ENCODE results near the gene ANAPC16.
"Not testable (repeated sequence)": the region's sequence is repeated elsewhere in the genome, so short reads cannot be mapped to it uniquely, and the experiment has no call there.

ANAPC16 gene

DNA sequence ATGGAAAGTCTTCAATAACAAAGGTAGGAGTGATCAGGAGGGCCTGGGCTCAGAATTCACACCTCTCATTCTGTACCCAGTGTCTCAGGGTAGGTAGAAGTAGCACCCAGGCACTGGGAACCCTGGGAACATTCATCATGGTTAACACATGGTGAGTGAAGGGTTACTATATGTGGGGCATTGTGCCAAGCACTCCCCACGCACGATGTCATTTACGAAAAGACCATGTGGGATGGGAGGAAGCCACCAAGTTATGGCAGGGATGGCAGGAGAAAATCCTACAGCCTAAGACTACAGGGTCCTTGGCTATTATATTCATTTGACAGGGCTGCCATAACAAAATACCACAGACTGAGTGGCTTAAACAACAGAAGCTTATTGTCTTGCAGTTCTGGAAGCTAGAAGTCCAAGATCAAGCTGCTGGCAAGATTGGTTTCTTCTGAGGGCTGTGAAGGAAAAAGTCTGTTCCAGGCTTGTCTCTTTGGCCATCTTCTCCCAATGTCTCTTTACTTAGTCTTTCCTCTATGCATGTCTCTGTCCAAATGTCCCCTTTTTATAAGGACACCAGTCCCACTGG, 30.2 kb downstream of the ANAPC16 start:
- DNase-seq: no peak

DNA sequence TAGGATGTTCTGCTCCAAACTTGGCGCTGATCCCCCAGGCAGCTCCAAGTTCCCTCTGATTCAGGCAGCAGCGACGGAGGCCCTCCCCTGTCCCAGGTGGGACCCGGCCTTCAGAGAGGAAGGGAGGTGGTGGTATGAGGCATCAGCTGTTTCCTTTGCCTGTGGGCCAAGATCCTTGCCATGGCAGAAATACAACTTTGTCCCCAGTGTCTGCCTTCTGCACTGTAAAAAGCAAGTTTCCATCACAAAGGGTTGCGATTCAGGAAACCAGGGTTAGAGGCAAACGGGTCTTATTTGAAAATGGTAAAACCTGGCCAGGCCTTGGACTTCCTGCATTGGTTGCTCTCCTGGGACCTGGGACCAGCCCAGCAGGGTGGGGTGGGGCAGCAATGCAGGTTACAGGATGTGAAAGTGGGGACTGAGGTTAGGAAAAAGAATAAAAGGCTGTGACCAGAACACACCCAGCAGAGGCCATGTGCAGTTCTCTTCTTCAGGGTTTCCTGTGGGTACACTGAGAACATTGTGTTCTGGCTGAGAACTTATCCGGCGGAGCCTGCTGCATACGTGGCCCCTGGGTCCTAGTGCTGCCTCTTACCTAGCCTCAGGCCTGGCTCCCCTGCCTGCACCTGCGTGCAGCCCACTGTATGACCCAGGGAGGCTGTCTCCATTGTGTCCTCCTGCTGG, 32.8 kb downstream of the ANAPC16 start:
- no peak for DNase-seq

DNA sequence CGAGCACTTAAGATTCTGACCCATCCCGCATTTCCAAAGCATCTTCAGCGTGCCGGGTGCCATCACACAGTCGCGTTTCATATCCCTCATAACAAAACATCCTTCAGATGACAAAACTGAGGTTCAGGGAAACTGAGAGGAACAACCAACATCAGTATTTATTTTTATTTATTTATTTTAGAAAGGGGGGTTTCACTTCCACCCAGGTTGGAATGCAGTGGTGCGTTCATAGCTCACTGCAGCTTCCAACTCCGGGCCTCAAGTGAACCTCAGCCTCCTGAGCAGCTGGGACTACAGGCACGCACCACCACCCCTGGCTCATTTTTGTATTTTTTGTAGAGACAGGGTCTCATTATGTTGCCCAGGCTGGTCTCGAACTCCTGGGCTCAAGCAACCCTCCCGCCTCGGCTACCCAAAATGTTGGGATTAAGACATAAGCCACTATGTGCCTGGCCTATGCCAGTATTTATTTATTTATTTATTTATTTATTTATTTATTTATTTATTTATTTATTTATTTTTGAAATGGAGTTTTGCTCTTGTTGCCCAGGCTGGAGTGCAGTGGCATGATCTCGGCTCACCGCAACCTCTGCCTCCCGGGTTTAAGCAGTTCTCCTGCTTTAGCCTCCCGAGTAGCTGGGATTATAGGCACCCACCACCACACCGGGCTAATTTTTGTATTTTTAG, 33.5 kb downstream of the ANAPC16 start:
- DNase-seq: not testable (repeated sequence)

DNA sequence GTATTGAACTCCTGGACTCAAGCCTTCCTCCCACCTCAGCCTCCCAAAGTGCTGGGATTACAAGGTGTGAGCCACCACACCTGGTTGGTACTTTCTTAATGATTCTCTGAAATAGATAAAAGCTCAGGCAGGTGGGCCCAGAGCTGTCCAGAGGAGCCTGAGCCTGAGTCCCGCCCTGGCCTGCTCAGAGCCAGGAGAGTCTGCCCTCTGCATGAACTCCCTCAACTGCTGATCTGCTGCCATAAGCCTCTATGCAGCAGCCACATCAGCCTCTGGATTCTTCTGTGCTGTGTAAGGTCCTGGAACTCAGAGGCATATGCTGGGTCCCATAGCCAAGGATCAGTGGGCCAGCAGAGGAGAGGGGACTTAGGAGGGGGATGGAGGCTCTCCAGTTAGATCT, 34.9 kb downstream of the ANAPC16 start:
- DNase-seq: no peak

DNA sequence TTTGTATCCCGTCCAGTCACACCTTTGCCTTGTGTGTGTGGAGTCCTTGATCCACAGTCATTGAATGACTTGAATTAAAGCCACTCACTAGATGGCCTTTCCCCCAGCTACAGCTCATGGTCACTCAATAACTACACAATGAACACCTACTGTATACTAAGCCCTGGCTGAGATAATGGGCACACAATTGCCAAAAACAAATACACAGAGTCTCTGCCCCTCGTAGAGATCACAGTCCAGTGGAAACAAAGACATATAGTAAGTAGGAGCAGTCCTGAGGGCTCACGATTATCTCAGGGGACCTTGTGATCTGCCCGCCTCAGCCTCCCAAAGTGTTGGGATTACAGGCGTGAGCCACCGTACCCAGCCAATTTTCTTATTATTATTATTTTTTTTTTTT, 35.8 kb downstream of the ANAPC16 start:
- no peak for DNase-seq

DNA sequence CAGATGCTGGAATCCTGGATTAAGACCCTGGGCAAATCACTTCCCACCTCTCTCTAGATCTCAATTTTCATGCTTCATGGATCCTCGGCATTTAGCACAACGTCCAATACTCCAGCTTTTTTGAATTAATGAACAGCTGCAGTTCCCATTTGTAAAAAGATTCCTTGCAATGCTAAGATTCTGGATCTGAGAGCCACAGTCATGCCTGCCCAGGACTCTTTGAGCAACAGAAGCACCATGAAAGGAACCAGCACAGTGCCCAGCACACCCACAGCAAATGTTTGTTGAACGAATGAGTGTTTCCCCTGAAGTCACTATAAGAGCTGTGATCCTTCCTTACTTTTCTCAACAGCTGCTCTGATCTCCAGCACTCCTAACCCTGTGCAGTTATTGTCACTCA, 37.2 kb downstream of the ANAPC16 start:
- no peak for DNase-seq

DNA sequence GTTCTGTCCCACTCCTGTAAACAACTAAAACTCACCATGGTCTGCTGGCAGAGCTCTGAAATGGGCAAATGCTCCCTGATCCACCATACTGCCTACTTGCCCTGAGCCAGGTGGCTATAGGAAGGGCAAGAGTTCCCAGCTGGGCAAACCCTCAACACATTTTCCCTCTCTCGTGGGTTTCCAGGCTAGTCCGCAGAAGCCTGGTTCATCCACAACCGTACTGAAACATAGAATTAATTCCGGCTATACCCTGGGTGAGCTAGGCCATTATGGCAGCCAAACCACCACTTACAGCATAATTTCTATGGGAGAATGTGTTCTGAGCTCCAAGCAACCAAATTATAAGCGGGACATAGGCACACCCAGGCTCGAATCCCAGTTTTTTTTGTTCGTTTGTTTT, 37.8 kb downstream of the ANAPC16 start:
- DNase-seq: no peak

DNA sequence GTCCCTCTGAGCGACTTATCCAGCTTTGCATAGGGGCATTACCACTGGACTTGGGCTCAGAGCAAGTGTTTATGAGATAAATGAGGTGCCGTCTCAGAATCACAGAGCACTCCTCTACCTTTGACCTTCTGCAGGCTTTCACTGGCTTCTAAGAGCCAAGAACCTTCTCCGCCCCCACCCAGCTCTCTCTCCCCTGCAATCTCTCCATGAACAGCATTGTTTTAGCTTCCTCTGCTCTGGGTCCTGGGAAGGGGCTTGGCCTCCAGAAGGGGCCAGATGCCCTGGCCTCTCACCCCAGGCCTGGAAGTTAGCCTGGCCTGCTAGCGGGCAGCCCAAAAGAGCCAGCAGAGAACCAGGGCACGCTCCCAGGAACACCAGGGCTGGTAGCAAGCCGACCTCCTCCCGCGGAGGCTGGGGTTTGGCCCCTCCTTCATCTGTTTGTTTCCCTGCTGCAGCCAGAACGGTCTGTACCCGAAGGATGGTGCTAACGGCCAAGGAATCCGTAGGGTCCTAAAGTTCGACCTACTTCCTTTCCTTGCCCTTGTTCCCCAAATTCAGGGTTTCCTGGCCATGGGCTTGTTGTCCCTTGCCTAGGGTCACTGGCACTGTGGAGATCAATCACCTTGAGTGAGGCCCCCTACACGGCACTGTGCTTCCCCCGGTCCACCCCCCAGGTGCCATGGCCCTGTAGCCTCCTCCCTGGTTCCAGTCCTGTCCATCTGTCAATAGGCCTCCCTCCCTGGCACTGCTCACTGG, 39.2 kb downstream of the ANAPC16 start:
- no peak for DNase-seq

DNA sequence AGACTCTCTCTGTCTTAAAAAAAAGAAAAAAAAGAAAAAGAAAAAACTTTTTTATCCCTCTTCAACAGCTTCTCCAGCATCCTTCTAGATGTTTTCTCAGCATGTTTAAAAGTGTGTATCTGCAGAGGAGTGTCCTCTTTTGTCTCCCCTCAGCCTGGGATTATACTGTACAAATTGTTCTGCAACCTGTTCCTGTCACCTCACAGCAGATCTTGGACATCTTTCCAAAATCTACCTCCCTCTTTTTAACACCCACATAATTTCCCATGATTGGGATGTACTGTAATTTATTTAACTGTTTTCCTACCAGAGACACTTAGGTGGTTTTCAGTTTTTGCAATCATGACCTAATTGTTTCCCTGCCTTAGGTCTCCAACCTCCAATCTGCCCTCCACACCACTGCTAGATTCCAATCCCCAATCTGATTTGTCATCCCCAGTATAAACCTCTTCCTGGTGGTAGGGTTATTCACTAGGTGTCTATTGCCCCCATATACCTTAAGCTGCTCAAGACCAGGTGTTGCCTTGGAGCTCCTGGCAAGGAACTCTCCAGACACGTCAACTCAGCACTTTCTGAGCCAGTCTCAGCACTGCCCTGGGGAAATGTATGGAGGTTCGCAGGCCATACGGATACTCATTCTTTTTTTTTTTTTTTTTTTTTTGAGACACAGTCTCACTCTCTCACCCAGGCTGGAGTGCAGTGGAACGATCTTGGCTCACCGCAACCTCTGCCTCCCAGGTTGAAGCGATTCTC, 40.3 kb downstream of the ANAPC16 start:
- DNase-seq: no peak

DNA sequence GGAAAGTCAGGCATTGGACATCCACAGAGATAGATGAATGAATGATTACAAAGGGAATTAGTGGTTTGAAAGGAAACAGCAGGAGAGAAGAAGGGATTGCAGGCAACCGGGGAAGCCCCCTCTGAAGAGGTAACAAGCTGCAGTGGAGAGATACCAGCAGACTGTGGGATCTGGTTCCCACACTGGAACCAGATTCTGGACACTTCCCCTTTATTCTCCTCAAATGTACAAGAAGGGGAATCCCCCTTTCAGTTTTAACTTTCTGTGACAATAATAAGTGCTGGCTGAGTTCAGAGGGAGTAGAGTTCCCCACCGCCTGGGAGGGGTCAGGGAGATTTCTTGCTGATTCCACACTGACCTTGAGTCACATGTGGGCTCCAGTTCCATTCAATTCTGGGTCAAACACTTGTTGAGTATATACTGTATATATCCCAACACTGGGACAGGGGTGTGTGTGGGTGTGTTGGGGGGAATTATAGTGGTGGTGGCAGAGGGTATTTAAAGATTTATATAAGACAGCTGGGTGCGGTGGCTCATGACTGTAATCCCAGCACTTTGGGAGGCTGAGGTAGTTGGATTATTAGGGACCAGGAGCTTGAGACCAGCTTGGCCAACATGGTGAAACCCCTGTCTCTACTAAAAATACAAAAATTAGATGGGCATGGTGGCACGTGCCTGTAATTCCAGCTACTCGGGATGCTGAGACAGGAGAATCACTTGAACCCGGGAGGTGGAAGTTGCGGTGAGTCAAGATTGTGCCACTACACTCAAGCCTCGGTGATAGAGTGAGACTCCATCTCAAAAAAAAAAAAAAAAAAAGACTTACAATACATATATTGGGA, 41.5 kb downstream of the ANAPC16 start:
- no peak for DNase-seq

DNA sequence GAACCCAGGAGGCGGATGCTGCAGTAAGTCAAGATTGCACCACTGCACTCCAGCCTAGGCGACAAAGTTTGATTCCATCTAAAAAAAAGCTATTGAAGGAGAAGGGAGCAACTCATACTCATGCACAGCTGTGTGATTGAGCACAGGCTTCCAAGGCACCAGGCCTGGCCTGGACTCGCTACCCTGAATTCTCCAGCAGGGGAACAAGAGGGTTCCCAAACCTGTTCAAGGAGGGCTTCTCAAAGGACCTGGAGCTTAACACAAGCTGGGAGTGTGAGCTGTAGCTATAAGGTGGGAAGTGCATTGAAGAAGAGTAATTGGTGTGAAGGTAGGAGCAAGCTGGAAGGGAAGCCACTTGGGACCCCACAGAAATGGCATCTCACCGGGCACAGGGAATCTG, 42.8 kb downstream of the ANAPC16 start:
- no peak for DNase-seq

DNA sequence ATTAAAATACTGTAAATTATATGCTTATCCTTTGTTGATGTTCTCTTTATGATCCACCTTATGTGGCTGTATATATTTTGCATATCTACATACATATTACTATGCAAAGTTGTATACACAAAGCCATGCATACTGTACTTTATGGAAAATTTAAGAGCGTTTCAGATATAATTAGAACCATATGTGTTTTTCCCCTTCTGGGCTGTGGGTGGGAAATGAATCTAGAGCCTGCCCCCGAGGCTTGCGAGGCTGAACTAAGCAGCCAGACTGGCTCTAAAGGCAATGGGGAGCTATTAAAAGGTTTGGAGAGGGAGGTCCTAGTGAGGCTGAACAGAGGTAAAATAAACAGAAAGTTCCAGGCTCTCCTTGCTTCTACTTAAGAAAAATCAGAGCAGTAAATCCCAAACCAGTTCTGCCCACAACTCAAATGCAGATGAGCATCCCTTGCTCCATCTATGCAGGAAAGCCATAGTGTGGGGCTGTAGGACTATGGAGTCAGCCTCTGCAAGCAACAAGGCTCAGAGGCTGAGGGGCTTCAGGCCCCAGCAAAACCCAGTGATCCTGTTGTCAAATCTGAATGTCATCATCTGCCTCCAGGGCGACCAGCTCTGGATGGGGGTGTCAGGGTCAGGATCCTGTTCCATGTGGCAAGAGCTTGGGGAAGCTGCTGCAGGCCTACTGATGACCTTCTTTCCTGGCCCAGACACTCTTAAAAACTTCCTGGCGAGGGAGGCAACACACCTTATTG, 43.9 kb downstream of the ANAPC16 start:
- no peak for DNase-seq

DNA sequence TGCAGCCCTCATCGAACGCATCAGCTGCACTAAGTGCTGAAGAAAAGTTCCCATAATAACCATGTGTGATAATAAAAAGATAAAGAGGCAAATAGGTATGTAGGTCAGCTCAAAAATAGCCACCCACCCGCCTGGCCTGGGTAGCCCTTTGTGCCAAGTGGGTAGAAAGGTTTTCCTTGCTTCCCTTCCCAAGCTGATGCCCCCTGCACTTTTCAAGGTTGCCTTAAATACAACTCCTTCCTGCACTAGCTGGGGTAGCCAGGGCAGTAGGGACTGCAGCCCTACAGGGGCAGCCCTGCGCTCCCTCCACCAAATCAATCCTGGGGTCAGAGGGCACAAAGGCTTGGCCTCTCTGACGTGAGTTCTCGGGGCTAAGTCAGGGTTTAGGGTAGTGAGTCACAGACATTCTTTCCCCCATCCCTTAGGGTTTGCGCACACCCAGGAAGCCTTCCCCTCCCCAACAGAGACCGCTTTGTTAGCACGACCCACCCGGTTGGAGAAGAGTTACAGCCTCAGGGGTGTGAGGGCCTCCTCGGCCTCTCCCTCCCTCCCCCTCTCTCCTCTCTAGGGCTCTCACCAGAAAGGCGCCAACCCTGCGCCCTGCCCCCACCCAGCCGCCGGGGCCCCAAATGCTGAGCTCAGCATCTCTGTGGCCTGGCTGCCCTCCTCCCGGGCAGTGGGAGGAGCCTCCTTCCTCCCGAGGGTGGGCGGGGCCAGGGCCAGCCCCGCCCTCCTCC, 44.6 kb downstream of the ANAPC16 start:
- no peak for DNase-seq

DNA sequence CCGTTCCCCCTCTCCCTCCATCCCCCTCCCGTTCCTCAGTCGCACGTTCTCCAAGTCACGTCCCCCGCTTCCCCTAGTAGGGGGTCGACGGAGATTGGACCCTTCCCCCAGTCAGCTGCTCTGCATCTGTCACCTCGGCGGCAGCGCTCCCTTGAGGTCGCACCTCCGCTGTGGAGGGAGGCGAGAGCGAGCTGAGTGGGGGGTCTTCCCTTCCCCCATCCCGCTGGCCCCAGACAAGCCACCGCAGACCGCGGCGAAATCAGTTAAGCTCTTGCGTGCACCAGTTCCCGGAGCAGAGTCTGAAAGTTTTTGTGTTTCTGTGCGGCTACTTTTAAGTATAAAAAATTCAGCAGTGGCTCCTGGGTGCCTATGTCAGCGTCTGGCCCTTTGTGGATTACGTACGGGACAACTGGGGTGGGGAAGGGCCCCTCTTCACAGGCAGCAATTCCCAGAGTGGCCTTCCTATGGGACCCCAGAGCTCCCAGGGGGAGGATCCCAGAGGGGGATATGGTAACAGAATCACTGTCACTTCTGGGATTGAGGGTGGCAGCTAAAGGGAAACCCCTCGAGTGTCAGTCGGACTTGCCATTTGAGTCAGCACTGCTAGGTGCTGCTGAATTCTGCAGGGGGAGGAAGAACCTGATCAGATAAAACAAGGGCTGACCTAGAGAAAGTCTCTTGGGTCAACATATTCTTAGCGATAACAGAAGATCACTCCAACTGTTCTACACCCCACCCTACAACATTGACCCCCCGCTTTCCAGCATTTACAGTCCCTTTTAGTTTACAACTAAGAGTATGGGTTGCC, 45.4 kb downstream of the ANAPC16 start:
- DNase-seq: no peak

DNA sequence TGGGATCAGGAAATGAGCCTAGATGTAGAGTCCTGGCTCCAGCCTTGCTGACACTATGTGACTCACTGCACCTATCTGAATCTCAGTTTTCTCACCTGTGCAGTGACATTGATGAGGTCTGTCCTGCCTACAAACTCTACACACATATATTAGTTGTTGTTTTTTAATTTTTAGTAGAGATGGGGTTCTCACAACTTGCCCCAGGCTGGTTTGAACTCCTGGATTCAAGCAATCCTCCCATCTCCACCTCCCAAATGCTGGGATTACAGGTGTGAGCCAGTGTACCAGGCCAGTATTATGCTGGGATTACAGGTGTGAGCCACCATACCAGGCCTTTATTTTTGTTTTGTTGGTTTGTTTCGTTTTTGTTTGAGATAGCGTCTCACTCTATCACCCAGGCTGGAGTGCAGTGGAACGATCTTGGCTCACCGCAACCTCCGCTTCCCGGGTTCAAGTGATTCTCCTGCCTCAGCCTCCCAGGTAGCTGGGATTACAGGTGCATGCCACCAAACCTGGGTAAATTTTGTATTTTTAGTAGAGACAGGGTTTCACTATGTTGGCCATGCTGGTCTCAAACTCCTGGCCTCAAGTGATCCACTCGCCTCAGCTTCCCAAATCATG, 46.1 kb downstream of the ANAPC16 start:
- no peak for DNase-seq

DNA sequence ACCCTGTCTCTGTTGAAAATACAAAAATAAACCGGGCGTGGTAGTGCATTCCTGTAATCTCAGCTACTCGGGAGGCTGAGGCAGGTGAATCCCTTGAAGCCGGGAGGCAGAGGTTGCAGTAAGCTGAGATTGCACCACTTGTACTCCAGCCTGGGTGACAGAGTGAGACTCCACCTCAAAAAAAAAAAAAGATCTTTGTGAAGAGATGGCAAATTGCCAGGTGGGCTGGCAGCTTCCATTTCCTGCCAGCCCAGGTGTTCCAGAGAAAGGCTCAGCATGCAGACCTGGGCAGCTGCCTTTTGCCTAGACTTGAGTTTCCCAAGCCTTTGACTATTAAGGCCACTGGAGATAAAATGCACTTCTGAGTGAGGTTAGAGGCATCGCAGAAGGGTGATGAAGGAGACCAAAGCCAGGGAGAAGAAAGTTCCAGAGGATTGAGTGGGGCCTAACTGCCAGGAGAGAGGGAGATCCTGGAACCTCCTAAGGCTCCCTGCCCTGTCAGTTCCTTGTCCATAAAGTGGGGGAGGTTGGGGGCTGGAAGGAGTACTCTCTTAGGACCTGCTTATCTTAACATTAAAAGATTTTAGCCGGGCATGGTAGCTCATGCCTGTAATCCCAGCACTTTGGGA, 47.9 kb downstream of the ANAPC16 start:
- DNase-seq: no peak

DNA sequence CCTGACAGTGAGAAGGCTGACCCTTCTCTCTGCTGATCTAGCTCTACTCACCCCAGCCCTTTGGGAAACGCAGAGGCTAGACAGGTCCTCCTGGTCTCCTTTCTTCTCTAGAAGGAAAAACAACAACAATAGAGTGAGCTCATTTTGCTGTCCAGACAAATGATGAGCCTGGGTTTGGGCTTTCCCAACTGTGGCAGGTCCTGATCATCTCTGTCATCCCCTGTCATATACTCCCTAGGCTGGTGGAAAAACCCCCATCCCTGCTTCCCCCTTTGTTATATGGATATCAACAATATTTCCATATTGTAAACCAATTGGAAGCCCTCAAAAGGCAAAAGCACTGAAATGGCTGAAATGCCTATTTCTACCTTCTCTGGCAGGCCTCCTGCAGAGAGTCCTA, 48.7 kb downstream of the ANAPC16 start:
- DNase-seq: no peak

DNA sequence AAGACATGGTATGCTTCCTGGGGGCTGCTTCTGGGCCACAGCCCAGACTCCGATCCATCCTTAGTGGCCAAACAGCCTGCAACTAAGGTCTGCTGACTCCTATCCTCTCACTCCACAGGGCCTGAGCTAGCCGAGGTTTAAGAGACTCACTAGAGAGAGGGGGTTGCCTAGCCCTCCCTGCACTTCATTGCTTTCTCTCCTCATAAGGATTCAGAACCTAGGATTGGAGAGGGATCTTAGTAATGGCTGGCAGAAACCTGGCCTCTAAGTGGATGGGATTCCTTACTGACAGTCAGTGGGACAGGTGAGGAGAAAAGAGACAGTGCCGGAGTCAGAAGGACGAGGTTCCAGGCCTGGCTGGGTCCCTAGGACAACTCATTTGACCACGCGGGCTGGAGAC, 49.7 kb downstream of the ANAPC16 start:
- DNase-seq: no peak

Measured in SIG-M5 (cell line).